ENCODE results near the gene S100B.

The S100B gene

DNA sequence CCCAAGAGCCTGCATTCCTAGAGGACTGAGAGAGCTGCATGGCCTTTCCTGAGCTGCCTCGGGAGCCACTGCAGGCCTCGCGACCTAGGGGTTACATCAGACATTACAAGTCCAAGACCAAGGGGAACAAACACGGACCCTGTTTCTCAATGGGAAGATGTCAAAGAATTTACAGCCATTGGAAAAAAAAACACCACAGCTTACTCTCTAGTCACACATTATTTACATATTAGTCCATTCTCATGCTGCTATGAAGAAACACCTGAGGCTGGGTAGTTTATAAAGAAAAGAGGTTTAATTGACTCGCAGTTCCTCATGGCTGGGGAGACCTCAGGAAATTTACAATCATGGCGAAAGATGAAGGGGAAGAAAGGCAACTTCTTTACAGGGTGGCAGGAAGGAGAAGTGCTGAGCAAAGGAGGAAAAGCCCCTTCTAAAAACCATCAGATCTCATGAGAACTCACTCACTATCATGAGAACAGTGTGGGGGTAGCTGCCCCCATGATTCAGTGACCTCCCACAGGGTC lies 22.2 kb upstream of the S100B start:
- no peak for DNase-seq

DNA sequence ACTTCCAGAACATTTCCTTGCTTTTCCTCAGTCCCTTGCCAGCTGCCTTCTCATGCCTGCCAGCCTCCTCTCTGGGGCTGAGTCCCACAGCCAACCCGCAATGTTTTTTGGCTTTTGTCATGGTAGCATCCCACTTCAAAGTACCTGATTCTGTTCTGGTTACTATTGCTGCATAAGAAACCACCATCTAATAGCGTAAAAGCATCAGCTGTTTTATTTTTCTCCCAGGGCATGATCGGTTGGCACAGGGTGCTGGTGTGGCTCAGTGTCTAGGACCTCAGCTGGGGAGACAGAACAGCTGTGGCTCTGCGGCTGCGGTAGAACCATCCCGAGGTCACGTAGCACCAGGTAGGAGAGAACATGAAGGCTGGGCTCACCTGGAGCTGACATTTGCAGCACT lies 21.7 kb upstream of the S100B start:
- DNase-seq, result no peak

DNA sequence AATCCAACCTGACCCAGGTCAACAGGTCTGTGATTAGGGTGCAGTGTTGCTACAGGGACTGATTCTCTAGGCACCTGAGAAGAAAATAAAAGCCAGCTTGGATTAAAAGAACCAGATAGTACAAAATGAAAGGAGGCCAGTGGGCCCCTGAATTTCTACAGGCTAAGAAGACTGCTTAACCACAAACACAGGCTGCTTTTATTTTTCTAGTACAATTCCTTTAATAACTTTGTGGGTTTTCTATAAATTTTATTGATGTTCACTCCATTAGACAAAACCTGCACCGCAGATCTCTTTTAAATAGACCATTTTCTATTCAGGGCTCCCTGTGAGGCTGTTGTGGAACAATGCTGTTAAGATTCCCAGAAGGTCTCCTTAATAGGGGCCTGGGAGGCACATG lies 20.9 kb upstream of the S100B start:
- DNase-seq, result no peak

DNA sequence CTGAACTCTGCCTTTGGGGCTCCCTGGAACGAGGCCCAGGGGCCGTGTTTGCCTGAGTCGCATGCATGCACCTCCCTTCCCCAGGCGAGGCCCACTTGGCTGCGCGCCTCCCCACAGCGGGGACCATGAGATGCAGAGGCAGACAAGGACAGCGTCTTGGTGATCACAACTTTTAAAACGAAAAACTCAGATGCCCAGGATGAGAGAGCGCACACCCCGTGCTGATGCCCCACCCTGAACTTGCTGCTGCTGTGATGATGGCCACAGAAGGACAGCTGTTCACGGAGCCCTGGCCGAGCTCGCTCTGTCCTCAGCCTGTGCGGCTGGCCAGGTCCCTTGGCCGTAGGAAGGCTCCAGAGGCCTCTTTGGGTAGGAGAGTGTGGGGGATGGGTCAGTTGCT lies 19.2 kb upstream of the S100B start:
- no peak for DNase-seq

DNA sequence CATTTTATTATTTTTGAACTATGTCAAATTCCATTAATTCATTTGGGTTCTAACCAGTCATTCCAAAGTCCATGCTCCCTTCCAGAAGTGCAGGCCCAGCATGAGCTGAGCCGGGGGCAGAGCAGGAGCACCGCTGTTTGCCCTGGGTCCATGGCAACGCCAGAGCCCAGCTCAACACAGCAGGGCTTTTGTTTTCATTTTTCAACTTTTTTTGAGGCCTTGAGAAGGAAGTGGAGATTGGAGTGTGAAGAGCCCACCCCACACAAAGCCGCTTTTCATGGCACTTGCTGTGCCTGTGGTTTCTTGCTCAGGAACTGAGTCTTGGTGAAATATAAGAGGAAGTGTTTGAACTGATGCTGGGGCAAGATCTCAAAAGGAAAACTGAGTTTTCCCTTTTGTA lies 17.3 kb upstream of the S100B start:
- DNase-seq, result no peak

DNA sequence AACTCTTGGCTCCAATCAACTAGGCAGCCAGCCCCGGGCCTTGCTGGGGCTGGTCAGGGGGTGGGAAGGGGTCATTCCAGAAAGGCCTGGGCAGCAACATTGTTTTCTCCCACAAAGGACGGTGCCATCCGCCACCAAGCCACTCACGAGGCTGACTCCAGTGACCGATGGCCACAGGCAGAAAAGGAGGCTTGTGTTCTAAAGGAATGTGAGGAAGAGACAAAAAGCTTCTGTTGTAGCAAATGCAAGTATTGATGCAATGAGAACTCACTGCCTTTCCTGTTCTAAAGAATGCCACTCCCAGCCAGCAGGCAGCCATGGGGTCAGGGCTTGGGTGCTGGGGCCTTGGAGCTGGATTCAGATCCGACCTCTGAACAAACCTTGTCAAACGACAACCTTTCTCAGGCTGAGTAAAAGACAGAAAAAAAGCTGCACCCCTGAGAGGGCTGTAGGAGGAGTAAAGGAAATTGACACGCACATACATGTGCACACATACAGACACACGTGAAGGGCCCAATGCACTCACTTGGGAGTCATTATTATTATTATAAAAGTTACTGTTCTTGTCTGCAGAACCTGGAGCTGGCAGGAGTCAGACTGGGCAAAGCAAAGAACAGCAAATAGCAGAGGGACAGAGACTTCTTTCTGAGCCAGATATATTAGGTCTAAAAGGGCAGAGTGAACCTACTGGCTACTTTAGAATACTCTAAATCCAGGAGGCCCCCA lies 16.7 kb upstream of the S100B start:
- DNase-seq, result no peak

DNA sequence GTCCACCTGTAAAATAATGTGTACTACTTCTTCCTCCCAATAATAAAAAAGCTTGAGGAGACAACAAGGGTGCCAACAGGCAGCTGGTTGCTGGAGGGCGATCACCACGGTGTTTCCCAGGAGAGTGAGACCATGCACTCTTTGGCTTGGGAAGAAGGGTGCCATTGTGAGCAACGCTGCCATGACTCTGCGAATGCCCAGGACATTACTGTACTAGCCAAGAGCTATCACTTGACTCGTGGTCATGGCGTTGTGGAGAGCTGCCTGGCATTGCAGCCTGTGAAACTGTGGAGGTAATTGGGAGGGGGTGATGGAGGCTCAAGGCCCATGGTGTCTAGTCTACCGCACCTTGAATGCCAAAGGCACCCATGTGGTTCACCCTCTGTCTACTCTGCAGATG lies 16.0 kb upstream of the S100B start:
- DNase-seq, result no peak

DNA sequence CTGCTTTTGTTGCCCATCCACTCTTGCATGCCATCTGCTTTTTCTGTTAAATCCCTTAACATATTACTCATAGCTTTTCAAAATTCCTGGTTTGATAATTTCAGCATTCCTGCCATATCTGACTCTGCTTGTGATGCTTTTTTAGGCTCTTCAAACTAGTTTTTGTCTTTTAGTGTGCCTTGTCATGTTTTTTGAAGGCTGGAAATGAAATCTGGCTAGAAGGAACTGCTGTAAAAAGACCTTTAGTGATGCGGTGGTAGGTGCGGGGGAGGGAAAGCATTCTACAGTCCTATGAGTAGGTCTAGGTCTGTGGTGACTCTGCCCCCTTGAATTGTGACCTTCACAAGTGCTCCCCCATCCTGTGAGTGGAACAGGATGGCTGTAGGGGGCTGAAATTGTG lies 15.0 kb upstream of the S100B start:
- no peak for DNase-seq

DNA sequence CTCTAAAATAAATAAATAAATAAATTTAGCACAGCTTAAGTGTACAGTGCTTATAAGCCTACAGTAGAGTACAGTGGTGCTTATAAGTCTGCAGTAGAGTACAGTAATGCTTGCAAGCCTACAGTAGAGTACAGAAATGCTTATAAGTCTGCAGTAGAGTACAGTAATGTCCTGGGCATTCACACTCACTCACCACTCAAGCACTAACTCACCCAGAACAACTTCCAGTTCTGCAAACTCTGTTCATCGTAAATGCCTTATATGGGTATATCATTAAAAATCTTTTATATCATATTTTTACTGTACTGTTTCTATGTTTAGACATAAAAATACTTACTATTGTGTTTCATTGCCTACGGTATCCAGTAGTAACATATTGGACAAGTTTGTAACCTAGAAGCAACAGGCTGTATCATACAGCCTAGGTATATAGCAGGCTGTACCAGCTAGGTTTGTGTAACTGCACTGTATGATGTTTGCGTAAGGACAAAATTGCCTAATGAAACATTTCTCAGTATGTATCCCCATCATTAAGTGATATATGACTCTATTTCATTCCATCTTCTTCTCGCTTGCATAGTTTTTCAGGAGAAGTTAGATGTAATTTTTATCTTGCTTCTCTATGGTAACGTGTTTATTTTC lies 14.0 kb upstream of the S100B start:
- DNase-seq, result no peak

DNA sequence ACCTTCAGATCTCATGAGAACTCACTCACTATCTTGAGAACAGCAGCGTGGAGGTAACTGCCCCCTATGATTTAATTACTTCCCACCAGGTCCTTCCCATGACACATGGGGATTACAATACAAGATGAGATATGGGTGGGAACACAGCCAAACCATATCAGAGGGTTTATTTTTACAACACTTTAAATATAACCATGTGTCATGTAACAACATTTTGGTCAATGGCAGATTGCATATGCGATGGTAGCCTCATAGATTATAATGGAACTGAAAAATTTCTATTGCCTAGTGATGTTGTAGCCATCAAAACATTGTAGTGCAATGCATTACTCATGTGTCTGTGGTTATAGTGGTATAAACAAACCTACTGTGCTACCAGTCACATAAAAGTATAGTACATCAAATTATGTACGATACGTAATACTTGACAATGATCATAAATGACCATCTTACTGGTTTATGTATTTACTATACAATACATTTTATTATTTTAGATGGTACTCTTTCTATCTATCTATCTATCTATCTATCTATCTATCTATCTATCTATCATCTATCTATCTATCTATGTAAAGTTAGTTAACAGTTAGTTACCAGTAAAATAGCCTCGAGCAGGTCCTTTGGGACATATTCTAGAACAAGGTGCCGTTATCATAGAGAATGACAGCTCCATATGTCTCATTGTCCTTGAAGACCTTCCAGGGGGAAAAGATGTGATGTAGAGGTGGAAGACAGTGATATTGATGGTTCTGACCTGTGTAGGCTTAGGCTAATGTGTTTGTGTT lies 12.6 kb upstream of the S100B start:
- no peak for DNase-seq

DNA sequence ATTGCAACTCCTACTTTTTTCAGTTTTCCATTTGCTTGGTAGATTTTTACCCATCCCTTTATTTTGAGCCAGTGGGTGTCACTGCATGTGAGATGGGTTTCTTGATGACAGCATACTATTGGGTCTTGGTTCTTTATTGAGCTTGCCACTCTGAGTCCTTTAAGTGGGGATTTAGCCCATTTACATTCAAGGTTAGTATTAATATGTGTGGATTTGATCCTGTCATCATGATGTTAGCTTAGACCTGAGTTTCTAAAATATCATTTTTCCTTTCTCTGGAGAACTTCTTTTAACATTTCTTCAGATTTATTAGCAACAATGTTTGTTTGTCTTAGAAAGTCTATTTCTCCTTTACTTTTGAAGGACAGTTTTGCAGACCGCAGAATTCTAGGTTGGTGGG lies 11.8 kb upstream of the S100B start:
- DNase-seq, result no peak

DNA sequence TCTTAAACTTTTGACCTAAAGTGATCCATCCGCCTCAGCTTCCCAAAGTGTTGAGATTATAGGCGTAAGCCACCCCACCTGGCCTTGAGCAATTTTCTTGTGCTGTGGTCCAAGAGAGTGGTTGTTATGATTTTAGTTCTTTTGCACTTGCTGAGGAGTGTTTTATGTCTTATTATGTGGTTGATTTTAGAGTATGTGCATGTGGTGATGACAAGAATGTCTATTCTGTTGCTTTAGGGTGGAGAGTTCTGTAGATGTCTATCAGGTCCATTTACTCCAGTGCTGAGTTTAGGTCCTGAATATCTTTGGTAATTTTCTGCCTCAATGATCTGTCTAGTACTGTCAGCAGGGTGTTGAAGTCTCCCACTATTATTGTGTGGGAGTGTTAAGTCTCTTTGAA lies 11.2 kb upstream of the S100B start:
- no peak for DNase-seq

DNA sequence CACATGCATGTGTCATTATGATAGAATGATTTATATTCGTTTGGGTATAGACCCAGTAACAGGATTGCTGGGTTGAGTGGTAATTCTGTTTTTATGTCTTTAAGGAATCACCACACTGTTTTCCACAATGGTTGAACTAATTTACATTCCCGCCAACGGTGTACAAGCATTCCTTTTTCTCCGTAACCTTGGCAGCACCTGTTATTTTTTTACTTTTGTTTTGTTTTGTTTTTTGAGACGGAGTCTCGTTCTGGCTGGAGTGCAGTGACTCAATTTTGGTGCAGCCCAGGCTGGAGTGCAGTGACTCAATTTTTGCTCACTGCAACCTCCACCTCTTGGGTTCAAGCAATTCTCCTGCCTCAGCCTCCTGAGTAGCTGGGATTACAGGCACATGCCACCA lies 8.5 kb upstream of the S100B start:
- no peak for DNase-seq

DNA sequence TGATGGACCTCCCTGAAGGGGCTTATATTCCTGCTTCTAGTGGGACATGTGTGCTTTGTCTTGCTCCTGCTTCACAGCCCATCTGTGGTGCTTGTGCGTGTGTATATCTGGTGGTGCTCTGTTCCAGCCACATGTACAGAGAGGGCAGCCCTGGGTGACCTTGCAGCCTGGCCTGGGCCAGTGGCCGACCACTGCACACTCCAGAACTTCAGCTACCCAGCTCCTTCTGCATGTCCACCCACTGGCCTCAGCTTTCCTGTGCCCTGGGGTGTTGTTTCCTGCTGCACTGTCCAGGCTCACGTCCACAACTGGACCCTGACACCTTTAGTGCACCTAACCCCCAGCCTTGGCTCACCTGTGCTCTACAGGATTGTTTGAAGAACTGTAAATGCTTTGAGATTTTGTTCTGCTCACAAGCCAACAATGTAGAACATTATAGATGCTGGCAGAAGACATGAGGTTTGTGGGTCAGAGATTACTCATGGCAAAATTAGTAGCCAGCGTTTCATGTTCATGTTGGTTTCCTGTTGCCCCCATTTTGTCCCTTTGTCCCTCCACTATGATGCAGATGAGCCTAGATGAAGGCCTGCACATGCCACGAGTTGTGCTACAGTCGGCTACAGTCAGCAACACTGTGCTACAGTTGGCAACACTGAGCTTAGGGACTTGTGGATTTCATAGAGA lies 5.3 kb upstream of the S100B start:
- DNase-seq, result no peak

DNA sequence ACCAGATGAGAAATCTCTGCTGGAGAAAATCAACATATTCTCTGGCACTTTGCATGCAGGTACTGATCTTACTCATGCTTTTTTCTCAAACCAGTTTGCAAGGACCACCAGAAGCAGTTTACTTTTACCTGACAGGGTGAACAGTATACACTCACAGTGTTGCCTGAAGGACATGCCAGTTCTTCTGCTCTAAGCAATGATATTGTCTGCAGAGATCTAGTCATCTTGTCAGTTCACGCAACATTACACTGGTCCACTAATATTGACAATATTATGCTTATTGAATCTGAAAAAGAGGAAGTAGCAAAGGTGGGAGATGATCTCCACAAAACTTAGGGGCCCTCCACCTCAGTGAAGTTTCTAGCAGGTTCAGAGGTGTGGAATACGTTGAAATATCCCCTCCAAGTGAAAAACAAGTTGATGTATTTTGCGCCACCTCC lies 3.8 kb upstream of the S100B start:
- DNase-seq, result no peak

DNA sequence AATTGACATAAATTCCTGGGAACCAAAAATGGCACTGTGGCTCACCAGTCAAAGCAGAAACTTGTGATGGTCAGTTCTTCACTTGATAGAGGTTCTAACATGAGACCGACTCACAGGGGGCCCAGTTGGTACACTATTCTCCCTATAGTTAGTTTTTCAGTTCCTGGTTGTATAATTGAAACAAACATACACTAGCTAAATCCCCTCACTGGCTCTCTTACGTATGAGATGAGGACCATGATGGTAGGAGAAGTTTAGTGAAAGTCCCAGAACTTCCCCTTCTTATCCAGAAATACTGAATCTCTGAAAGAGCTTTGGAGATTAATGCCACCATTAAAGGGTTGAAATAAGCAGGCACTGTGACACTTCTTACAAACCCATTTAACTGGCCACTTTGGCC lies 2.8 kb upstream of the S100B start:
- DNase-seq, result no peak

DNA sequence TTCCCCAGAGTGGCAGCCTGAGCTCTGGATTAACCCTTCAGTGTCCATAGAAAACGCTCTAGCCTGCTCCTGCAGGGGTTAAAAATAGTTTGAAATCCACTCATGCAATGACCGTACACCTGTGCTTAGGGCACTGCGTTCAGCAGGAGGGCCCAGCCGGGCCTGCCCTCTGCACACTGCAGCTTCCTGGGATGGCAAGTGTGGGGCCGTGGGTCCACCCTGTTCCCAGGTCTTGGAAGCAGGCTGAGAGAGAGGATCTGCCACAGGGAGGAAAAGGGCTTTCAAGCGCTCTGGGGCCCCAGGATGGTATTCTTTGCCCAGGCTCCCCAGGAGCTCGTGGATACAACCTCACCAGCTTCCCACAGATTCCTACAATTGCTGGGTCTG lies 1.5 kb upstream of the S100B start:
- DNase-seq, result no peak

DNA sequence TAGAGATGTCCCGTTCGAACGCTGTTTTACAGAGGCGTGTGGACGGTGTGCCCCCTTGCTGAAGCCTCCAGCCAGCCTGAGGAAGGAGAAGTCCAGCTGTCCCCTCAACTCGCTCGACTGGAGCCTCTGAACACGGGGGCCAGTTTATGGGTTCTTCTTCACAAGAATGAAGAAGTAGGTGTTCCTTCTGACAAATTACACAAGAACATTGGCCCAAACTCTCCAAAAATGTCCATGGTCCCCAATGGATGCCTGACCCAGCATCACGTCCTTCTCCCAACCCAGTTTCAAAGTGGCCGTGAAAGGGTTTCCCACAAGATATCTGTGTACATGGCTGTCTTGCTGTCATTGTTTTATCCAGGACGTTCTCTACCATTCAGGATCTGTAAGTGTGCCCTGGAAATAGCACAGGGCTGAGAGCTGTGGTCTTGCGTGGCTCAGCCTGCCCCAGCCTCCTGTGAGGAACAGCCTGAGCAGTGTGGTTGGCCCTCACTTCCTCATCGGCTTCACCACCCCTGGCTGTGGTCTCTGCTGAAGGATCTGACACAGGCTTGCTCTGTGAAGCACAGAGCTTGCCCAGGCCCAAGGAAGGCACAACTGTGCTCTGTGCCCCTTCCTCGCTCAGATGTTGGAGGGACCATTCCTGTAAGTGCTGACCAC lies 1.0 kb upstream of the S100B start:
- DNase-seq, result no peak

DNA sequence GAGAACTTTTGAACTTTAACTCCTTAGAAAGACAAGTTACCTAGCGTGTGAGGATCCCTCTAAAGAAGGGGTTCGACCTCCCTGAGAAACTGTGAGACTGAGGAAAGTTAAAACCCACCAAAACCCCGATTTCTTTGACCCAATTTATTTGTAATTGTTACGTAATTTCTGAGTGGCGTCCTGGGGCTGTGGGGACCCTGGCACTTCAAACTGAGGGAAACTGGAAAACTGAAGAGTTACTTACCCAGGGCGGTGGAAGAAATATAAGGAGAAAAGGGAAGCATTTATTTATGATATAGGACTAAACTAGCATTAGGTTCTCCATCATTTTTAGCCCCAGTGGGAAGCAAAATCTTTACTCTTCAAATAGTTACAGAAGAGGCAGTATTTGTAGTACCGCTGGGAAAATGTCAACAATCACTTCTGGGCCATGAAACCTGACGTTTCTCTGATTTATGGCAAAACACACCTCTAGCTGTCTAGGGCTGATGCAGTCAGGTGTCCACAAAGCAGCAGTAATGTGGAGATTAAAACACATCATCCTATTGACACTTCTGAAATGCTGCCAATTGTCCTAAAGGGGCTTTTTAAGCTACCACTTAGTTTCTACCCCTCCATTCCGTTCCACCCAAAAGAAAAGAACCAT lies 430 bp downstream of the S100B start:
- DNase-seq, result no peak

DNA sequence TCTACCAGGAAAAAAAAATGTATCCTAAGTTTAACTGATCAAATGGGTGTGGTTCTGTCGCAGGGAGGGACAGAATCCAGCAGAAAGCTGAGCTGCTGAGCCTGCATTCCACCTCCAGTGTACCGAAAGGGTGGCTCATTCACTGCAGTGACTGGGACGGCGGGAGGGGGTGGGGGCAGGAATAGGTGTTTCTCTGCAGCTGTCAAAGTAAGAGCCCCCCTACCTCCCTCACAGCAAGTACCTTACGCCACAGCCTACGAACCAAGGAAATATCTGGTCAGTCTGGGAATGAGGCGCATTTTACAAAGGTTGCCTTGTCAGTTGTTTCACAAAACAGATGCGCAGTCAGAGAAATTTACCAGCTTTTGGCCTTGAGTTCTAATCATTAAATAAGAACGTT lies 1.7 kb downstream of the S100B start:
- no peak for DNase-seq

DNA sequence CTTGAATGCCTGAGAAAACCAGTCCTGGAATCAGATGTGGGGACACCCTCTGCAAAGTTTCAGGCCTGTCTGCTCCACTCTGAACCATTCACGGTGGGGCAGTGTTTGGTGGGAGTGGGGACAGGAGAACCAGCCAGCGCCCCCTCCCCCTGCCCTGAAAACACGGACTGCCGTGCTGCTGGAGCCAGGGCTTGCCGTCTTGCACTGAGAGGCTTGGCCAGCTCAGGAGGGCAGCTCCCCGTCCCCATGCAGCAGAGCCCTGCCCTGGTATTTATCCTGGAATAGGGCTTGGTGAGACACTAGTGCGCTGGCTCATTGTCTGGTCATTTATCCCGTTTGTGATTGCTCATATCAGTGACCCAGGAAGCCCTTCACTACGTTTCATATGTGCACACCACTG lies 3.9 kb downstream of the S100B start:
- no peak for DNase-seq

DNA sequence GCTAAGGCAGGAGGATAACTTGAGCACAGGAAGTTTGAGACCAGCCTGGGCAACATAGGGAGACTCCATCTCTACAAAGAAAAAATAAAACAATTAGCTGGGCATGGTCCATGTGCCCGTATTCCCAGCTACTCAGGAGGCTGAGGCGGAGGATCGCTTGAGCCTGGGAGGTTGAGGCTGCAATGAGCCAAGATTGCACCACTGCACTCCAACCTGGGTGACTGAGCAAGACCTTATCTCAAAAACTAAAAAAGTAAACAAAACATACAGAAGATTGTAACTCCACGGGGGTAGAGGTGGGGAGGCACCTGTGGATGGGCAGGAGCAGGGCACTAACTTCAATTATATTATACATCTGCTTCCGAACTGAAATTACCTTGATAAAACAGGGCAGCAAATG lies 4.6 kb downstream of the S100B start:
- no peak for DNase-seq
